GM12878 (cell line): ENCODE data around the gene SLC29A2. TPM values are rescaled to one million over a fixed set of nuclear protein-coding genes. Genes with fewer than 3 reads are reported as not detected.

Experiments used
- ATAC-seq: fragments of 200-7000 bp; cut with Tn5 transposase; 3 replicates; pipeline ENCODE4 v1.9.1; 2020; ENCODE audit warnings: mild to moderate bottlenecking, moderate library complexity
- BruUV-seq: library from RNA; stranded (reverse); fragments of 400-500 nt; replicated peaks from 2 replicates; lab custom pipeline; 2021; lab: Mats Ljungman, UMichigan
- CTCF ChIA-PET: fragments of 300-600 bp; sonication (Branson Sonifier 250); formaldehyde crosslinking; extraction: SDS; loops from one replicate; lab custom pipeline; 2021; ENCODE audit warnings: inconsistent platforms; lab: Yijun Ruan, JAX
- POLR2A ChIA-PET: fragments of 350-600 bp; formaldehyde crosslinking; extraction: SDS; loops from one replicate; lab custom pipeline; 2021; ENCODE audit warnings: inconsistent platforms; lab: Charles Lee
- RAD21 ChIA-PET: fragments of 300-600 bp; sonication (Branson Sonifier 250); formaldehyde crosslinking; loops from one replicate; lab custom pipeline; 2023; ENCODE audit warnings: antibody characterized with exemption; ENCODE audit not compliant: unreplicated experiment; lab: Charles Lee
- SMC1A ChIA-PET: fragments of 300-600 bp; sonication (Branson Sonifier 250); formaldehyde crosslinking; loops from one replicate; lab custom pipeline; 2023; ENCODE audit not compliant: unreplicated experiment, uncharacterized antibody; lab: Charles Lee
- DNase-seq: peaks from one replicate; pipeline ENCODE4 v3.0.0-alpha.2; 2011; ENCODE audit warnings: low read depth, low spot score
- FAIRE-seq: peaks from 3 replicates; lab custom pipeline; 2011; peaks lifted over from hg19 to GRCh38; lab: Jason Lieb, UNC
- H2AFZ ChIP-seq: 2 replicates; pipeline ENCODE4 v1.6.0; 2011; ENCODE audit warnings: low read depth, low read length, control low read depth; ENCODE audit not compliant: control insufficient read depth
- H3K27ac ChIP-seq: 2 replicates; pipeline ENCODE4 v1.5.1; 2011; ENCODE audit warnings: control low read depth; ENCODE audit not compliant: control insufficient read depth, insufficient read depth
- H3K27me3 ChIP-seq, 2 experiments: replicated peaks in 1 of 2; 2 replicates each; pipeline versions ENCODE4 v1.6.0 to v1.6.1; 2011; ENCODE audit warnings: low read length in 1 of 2; ENCODE audit not compliant: control insufficient read depth in 2 of 2, insufficient read depth in 2 of 2
- H3K36me3 ChIP-seq, 2 experiments: 2 replicates each; pipeline ENCODE4 v1.5.1; 2011; ENCODE audit warnings: low read length in 1 of 2; ENCODE audit not compliant: control insufficient read depth in 2 of 2, insufficient read depth in 2 of 2
- H3K4me1 ChIP-seq: 2 replicates; pipeline ENCODE4 v1.6.1; 2011; ENCODE audit warnings: mild to moderate bottlenecking, low read length, moderate library complexity, mixed read lengths; ENCODE audit not compliant: control insufficient read depth, insufficient read depth
- H3K4me2 ChIP-seq: 2 replicates; pipeline ENCODE4 v1.6.0; 2011; ENCODE audit warnings: control low read depth; ENCODE audit not compliant: control insufficient read depth, insufficient read depth
- H3K4me3 ChIP-seq: fragments of 200-600 bp; sonication (generic); 2 replicates; pipeline ENCODE4 v1.5.1; 2016
- H3K79me2 ChIP-seq: 2 replicates; pipeline ENCODE4 v1.6.0; 2011; ENCODE audit warnings: low read length; ENCODE audit not compliant: control insufficient read depth, insufficient read depth
- H3K9ac ChIP-seq: 2 replicates; pipeline ENCODE4 v1.8.0; 2011; ENCODE audit warnings: low read length, control low read depth, mixed read lengths; ENCODE audit not compliant: control insufficient read depth, insufficient read depth
- H3K9me3 ChIP-seq: replicated peaks from 3 replicates; pipeline ENCODE4 v1.5.1; 2011; ENCODE audit warnings: mild to moderate bottlenecking, low read length; ENCODE audit not compliant: control insufficient read depth, insufficient read depth
- H4K20me1 ChIP-seq: 2 replicates; pipeline ENCODE4 v1.6.0; 2011; ENCODE audit not compliant: control insufficient read depth, insufficient read depth
- JUNB ChIP-seq: IDR thresholded peaks from 2 replicates; pipeline ENCODE4 v1.6.1; 2016; ENCODE audit warnings: antibody characterized with exemption, mild to moderate bottlenecking
- KDM1A ChIP-seq: fragments of 200-600 bp; sonication (generic); IDR thresholded peaks from 2 replicates; pipeline ENCODE4 v1.6.1; 2016; ENCODE audit warnings: borderline replicate concordance
- RAD51 ChIP-seq: fragments of 450-650 bp; IDR thresholded peaks from 2 replicates; pipeline ENCODE4 v1.6.1; 2016; ENCODE audit warnings: moderate library complexity, mild to moderate bottlenecking, inconsistent platforms
- SIX5 ChIP-seq: IDR thresholded peaks from 2 replicates; pipeline ENCODE4 v1.6.1; 2011; ENCODE audit warnings: mild to moderate bottlenecking, low read depth, low read length, moderate library complexity; ENCODE audit not compliant: severe bottlenecking
- TARDBP ChIP-seq: IDR thresholded peaks from 2 replicates; pipeline ENCODE4 v1.6.1; 2016; ENCODE audit warnings: borderline replicate concordance
- WRNIP1 ChIP-seq: IDR thresholded peaks from 2 replicates; pipeline ENCODE4 v1.6.1; 2011; ENCODE audit warnings: low read depth, low read length, improper control_type of control experiment, borderline replicate concordance
- ZNF217 ChIP-seq: fragments of 450-650 bp; IDR thresholded peaks from 2 replicates; pipeline ENCODE4 v1.6.1; 2017; ENCODE audit warnings: antibody characterized with exemption, mild to moderate bottlenecking
- WGBS: methylation state at CpG from one replicate; pipeline ENCODE4 v1.1.6; 2016; ENCODE audit warnings: low lambda C conversion rate; ENCODE audit not compliant: insufficient replicate concordance, insufficient coverage; ENCODE audit errors: missing lambda C conversion rate; 5-methylcytosine and 5-hydroxymethylcytosine counted together
- in situ Hi-C: fragments of 300-500 bp; cut with MboI; formaldehyde crosslinking; loops from 9 replicates; pipeline ENCODE4 v1.14.3; 2018; ENCODE audit warnings: mixed read lengths
- intact Hi-C: fragments of 100-400 bp; cut with micrococcal nuclease; formaldehyde crosslinking; loops from one replicate; pipeline ENCODE4 v1.14.2; 2022; ENCODE audit not compliant: unreplicated experiment
- polyA plus RNA-seq, 11 experiments: library from polyadenylated mRNA; depleted of rRNA in 4 of 11; unstranded in 6 of 11; stranded (reverse) in 5 of 11; fragments of >200 nt; fragmentation: Nextera tagmentation in 4 of 11; fragmentation: Illumina TruSeq in 1 of 11; extraction: Ambion mirVana in 4 of 11; extraction: Trizol in 1 of 11; gene quantifications; 1 replicate in 1 of 11; 2 replicates in 10 of 11; pipeline versions ENCODE4 v1.2.1 to v1.2.3, GENCODE V29; 2011 to 2016; ENCODE audit warnings: inconsistent platforms in 2 of 11, missing spikeins in 2 of 11, low read depth in 1 of 11
- total RNA-seq, 4 experiments: library from RNA; depleted of rRNA in 3 of 4; stranded (reverse); fragments of >200 nt in 3 of 4; fragmentation: Illumina TruSeq in 1 of 4; extraction: Trizol in 1 of 4; gene quantifications; 2 replicates each; pipeline versions ENCODE4 v1.2.1 to v1.2.3, GENCODE V29; 2013 to 2021
- TF ChIP-seq, protein P1 (sequence below): fragments of 450-650 bp; IDR thresholded peaks from 2 replicates; pipeline ENCODE4 v1.6.1; 2017; ENCODE audit warnings: mild to moderate bottlenecking, moderate library complexity

The SLC29A2 gene
- total and polyA plus RNA-seq, 10 of the 15 experiments (the other 5 are each of a cell fraction or from before 2014, with no cell fraction given), result 0.27 to 7.5 (median 2.2) TPM

DNA sequence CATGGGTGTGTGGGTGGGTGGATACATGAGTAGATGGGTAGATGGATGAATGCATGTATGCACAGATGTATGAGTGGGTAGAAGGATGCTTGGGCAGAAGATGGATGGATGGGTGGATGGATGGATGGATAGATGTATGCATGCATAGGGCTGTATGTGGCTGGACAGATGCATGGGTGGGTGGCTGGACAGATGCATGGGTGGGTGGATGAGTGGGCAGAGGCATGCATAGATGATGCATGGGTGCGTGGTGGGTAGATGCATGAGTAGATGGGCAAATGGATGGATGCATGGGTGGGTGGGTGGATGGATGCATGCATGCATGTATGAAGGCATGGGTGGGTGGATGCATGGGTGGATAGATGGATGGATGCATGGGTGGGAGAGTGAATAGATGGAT is 47.9 kb downstream of the SLC29A2 start:
- H3K9ac ChIP-seq, result no peak overlapping the region
- 68% methylated on average over 1 of the region's 1 CpG for WGBS
- H3K27me3 ChIP-seq, result no peaks in the 10 kb centered on the region; a peak in 1 of 4 replicates
- DNase-seq (no peak), FAIRE-seq (no peak), ATAC-seq (no peak)
- SMC1A ChIA-PET, result interaction anchor here (3.4 kb wide), 1 partner anchor 12 kb away, joined by 12 read pairs; no protein-coding TSS in a partner anchor
- BruUV-seq, result no TSS peak
- in situ Hi-C loops (no loop called here), intact Hi-C loops (no loop called here)
- H3K79me2 ChIP-seq, result no peaks in the 10 kb centered on the region
- POLR2A ChIA-PET, result no interaction called here
- CTCF ChIA-PET, result interaction anchor here (3.8 kb wide), 1 partner anchor 12 kb away, joined by 34 read pairs; no protein-coding TSS in a partner anchor
- no peaks in the 10 kb centered on the region; the same call in 2 of the 3 replicates for H3K9me3 ChIP-seq
- no peak overlapping the region for H2AFZ ChIP-seq
- TF ChIP-seq, protein P1, sequence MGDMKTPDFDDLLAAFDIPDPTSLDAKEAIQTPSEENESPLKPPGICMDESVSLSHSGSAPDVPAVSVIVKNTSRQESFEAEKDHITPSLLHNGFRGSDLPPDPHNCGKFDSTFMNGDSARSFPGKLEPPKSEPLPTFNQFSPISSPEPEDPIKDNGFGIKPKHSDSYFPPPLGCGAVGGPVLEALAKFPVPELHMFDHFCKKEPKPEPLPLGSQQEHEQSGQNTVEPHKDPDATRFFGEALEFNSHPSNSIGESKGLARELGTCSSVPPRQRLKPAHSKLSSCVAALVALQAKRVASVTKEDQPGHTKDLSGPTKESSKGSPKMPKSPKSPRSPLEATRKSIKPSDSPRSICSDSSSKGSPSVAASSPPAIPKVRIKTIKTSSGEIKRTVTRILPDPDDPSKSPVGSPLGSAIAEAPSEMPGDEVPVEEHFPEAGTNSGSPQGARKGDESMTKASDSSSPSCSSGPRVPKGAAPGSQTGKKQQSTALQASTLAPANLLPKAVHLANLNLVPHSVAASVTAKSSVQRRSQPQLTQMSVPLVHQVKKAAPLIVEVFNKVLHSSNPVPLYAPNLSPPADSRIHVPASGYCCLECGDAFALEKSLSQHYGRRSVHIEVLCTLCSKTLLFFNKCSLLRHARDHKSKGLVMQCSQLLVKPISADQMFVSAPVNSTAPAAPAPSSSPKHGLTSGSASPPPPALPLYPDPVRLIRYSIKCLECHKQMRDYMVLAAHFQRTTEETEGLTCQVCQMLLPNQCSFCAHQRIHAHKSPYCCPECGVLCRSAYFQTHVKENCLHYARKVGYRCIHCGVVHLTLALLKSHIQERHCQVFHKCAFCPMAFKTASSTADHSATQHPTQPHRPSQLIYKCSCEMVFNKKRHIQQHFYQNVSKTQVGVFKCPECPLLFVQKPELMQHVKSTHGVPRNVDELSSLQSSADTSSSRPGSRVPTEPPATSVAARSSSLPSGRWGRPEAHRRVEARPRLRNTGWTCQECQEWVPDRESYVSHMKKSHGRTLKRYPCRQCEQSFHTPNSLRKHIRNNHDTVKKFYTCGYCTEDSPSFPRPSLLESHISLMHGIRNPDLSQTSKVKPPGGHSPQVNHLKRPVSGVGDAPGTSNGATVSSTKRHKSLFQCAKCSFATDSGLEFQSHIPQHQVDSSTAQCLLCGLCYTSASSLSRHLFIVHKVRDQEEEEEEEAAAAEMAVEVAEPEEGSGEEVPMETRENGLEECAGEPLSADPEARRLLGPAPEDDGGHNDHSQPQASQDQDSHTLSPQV, result no peak
- no peak for TF ChIP-seq ZNF217
- no peak for TF ChIP-seq JUNB
- no peak for TF ChIP-seq SIX5
- TF ChIP-seq RAD51, result no peak
- no peak for TF ChIP-seq WRNIP1
- no peak for TF ChIP-seq TARDBP
- TF ChIP-seq KDM1A, result no peak
- H3K36me3 ChIP-seq, result no peaks in the 10 kb centered on the region
- H3K27ac ChIP-seq, result no peak overlapping the region
- no peak overlapping the region for H3K4me2 ChIP-seq
- no peaks in the 10 kb centered on the region for H4K20me1 ChIP-seq
- H3K4me1 ChIP-seq, result peaks cover 8% of the 10 kb centered on the region
- RAD21 ChIA-PET, result no interaction called here
- H3K4me3 ChIP-seq, result no peak overlapping the region
